ENCODE results near the gene ZNF12.

The ZNF12 gene

GRCh38 chr7:6647541-6647940 is 59.2 kb downstream of the ZNF12 start:
- DNase-seq (ENCODE audit: low spot score), result no peak

GRCh38 chr7:6647080-6647479 is 59.7 kb downstream of the ZNF12 start:
- no peak for DNase-seq (ENCODE audit: low spot score)

GRCh38 chr7:6646465-6646864 is 60.3 kb downstream of the ZNF12 start:
- DNase-seq (ENCODE audit: low spot score), result no peak

- no peak for DNase-seq (ENCODE audit: low spot score)
These were observed 62.0 kb downstream of the ZNF12 start for GRCh38 chr7:6644728-6645127.

DNA sequence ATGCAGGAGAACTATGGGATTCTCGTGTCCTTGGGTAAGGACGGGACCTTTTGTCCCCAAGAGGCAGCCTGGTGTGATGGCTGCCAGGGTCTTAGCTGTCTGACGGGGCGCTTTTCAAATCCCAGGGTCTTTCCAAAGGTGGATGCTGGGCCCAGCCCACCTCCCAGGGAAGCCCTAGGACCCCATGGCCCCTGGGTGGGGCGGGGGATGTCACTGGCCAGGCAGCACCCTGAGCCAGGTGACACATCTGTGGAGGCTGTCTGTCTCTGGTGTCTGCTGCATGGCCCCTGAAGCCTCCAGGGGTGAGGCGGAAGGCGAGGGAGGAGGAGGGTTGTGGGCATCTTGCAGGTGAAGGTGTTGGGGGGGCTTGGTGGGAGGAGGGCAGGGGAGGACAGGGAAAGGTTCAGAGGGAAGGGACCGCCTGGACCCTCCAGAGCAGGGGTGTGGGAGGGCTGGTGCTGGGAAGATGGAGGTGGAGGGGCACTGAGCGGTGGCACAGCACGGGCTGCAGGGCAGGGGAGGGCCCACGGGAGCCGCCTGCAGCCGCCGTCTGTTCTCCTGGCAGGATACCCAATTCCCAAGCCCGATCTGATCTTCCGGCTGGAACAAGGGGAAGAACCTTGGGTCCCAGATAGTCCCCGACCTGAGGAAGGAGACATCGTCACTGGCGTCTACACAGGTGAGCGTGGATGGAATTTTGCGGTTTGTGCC is 62.7 kb downstream of the ZNF12 start:
- DNase-seq (ENCODE audit: low spot score), result no peak

DNA sequence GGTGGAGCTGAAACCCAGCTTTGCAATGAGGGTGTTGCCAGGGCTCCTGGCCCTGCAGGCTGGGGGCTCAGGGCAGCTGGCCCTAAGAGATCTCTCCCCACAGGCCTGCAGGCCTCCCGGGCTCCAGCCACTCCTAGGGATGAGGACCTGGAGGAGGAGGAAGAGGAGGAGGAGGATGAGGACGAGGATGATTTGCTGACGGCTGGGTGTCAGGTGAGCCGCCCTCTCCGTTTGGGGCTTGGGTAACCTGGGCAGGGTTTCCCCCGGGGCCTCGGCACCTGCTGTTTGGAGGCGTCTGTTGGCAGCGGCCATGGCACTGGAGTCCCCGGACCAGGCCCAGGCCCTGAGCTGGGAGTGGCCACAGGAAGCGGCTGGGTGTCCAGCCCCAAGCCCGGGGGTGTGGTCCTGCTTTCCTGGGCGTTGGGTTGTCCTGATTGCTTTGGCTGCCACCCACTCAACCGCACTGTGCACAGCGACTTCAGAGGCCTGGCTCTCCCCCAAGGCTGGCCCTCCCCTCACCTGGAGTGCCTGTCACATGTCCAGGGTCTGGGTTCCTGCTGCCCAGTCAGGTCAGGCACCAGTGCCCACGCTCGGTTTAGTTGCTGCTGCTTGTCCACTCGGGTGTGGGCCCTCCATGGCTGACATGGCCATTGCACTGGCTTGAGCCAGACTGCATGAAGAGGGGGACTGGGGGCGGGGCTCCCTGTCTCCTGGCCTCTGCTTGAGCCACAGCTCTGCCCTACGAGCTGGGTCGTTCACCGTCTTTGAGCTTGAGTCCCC is 63.7 kb downstream of the ZNF12 start:
- DNase-seq (ENCODE audit: low spot score), result no peak

- no peak for DNase-seq (ENCODE audit: low spot score)
These were observed 64.4 kb downstream of the ZNF12 start for GRCh38 chr7:6642239-6642839.

GRCh38 chr7:6641305-6642035 is 65.3 kb downstream of the ZNF12 start:
- DNase-seq (ENCODE audit: low spot score), result no peak

DNA sequence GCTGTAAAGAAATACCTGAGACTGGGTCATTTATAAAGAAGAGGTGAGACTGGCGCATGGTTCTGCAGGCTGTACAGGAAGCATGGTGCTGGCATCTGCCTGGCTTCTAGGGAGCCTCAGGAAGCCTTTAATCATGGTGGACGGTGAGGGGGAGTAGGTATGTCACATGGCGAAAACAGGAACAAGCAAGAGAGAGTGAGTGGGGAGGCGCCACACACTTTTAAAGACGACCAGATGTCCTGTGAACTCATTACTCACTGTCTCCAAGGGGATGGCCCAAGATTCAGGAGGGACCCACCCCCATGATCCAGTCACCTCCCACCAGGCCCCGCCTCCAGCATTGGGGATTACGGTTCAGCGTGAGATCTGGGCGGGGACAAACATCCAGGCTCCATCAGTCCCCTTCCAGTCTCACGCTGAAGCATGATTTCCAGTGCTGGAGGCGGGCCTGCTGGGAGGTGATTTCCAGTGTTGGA is 66.5 kb downstream of the ZNF12 start:
- peak; percentile 40 for DNase-seq (ENCODE audit: low spot score)

DNA sequence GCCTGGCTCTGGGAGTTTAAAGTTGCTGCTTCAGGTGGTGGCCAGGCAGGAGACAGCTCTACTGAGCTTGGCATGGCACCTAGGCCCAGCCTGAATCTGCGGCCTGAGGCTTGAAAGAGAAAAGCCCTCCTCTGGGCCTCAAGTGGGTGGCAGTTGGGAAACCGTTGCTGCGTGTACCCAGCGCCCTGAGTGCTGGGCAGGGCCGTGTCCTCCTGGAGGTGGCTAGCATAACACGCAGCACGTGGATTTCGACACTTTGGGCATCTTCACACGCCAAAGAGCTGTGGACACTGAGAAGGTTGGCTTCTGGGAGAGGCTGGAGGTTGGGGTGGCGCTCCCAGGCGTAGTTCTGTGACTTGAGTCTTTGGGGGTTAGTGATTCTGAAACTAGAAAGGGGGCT is 67.1 kb downstream of the ZNF12 start:
- no peak for DNase-seq (ENCODE audit: low spot score)

GRCh38 chr7:6639032-6639431 is 67.7 kb downstream of the ZNF12 start:
- no peak for DNase-seq (ENCODE audit: low spot score)
